Heart left ventricle (tissue), 16 donors: ENCODE results near the gene SST. TPM values are rescaled to one million over a fixed set of nuclear protein-coding genes. Genes with fewer than 3 reads are reported as not detected.

Source experiments
- ATAC-seq, 4 donors: fragments of 200-7000 bp; cut with Tn5 transposase; one replicate each; pipeline ENCODE4 v1.9.1; 2020 to 2022; ENCODE audit warnings: moderate library complexity in 4 of 4, mild to moderate bottlenecking in 3 of 4, moderate number of reproducible peaks in 1 of 4
- DNase-seq, 5 donors: peaks; one replicate each; pipeline ENCODE4 v3.0.0-alpha.2; 2020
- H3K27ac ChIP-seq, 12 donors: fragments of 200-600 bp; sonication (generic) in 4 of 12; one replicate each; pipeline versions ENCODE4 v1.5.0 to v1.8.0; 2016 to 2022; ENCODE audit warnings: mild to moderate bottlenecking in 2 of 12
- H3K27me3 ChIP-seq, 9 donors: fragments of 200-600 bp; sonication (generic) in 2 of 9; one replicate each; pipeline versions ENCODE4 v1.5.1 to v1.8.0; 2016 to 2022; ENCODE audit warnings: mild to moderate bottlenecking in 3 of 9
- H3K36me3 ChIP-seq, 9 donors: fragments of 200-600 bp; sonication (generic) in 2 of 9; one replicate each; pipeline versions ENCODE4 v1.5.0 to v1.8.0; 2018 to 2022; ENCODE audit warnings: mild to moderate bottlenecking in 2 of 9
- H3K4me1 ChIP-seq, 12 donors: fragments of 200-600 bp; sonication (generic) in 4 of 12; one replicate each; pipeline versions ENCODE4 v1.5.0 to v1.8.0; 2016 to 2022; ENCODE audit warnings: mild to moderate bottlenecking in 3 of 12
- H3K4me3 ChIP-seq, 12 donors: fragments of 200-600 bp; sonication (generic) in 4 of 12; one replicate each; pipeline versions ENCODE4 v1.5.0 to v1.8.0; 2017 to 2022; ENCODE audit warnings: mild to moderate bottlenecking in 9 of 12, moderate library complexity in 4 of 12
- H3K9me3 ChIP-seq, 12 donors: fragments of 200-600 bp; sonication (generic) in 4 of 12; one replicate each; pipeline versions ENCODE4 v1.5.0 to v1.8.0; 2016 to 2022; ENCODE audit warnings: mild to moderate bottlenecking in 1 of 12
- POLR2A ChIP-seq, 2 donors: fragments of 450-650 bp; IDR thresholded peaks; one replicate each; pipeline ENCODE4 v1.6.1; 2017; ENCODE audit warnings: antibody characterized with exemption in 2 of 2, mild to moderate bottlenecking in 2 of 2, moderate library complexity in 2 of 2
- WGBS, 4 donors: extraction: QIAGEN DNeasy Blood & Tissue Kit in 2 of 4; methylation state at CpG; one replicate each; pipeline versions ENCODE4 v1.1.5 to v1.1.7; 2013 to 2018; 5-methylcytosine and 5-hydroxymethylcytosine counted together
- intact Hi-C, 10 donors: fragments of 100-400 bp; cut with DNase I; formaldehyde crosslinking; loops; one replicate each; pipeline versions ENCODE4 v1.11.1 to v1.14.2; 2022
- polyA plus RNA-seq, 2 donors: library from polyadenylated mRNA; stranded (reverse); fragments of 200-250 nt; gene quantifications; one replicate each; pipeline ENCODE4 v1.2.3, GENCODE V29; 2013
- total RNA-seq, 9 donors: library from RNA; depleted of rRNA in 2 of 9; stranded (reverse); fragments of >200 nt in 2 of 9; fragmentation: NEBNext Ultra II Directional in 3 of 9; extraction: Animal tissue kit (Norgen Biotek cat#: 25700) in 3 of 9; gene quantifications; one replicate each; pipeline versions ENCODE4 v1.1.0 to v1.2.4, GENCODE V29; 2016 to 2023
- TF ChIP-seq, protein P1 (sequence below), 12 donors: fragments of 200-600 bp; sonication (generic) in 4 of 12; IDR thresholded peaks; one replicate each; pipeline versions ENCODE4 v1.5.0 to v1.8.0; 2018 to 2022; ENCODE audit warnings: antibody characterized with exemption in 12 of 12, mild to moderate bottlenecking in 5 of 12
- donor health status: ischemic (EF 13 %, LVEDD 7.1; RV severe dilation, severe dysfunction).
- donor health status: healthy with polysubstance abuse.
- donor health status: DM: no; HTN: yes; CAD: no.
- donor health status: DM: no; HTN: no; CAD: no.
- donor health status: ischemic (EF 25% LVEDD 6.9; RV normal size, moderate dysfunction).
- donor health status: ischemic (EF 25% LVEDD 5.7; RV mildly dilated, moderate dysfunction).
- donor health status: healthy.
- donor health status: DM: yes; HTN: yes; CAD: no.
- donor health status: ischemic (EF 35%, LVEDD 5.7; RV mildly dilated, moderate dysfunction).
- donor health status: nonischemic (EF 11% LVEDD 7.7; RV severe dilation, severe dysfunction).
- donor health status: DM: yes; HTN: yes; CAD: no.
- donor health status: PGD.
- donor health status: ischemic (EF 29% LVEDD 5.4; RV normal size, mild dysfunction).
- donor health status: nonischemic (EF 23%, LVEDD 6.1; RV moderate dilation, normal function).

Gene SST
- total and polyA plus RNA-seq, 11 donors: not detected

GRCh38 chr3:187708696-187709095 lies 38.5 kb upstream of the SST start:
- Histone ChIP-seq H3K4me3 (no peak overlapping the region), H3K36me3 (no peaks in the 10 kb centered on the region), H3K9me3 (no peaks in the 10 kb centered on the region), H3K27me3 (no peaks in the 10 kb centered on the region), H3K27ac (no peak overlapping the region), H3K4me1 (peaks cover 0 to 18% (median 1%) of the 10 kb centered on the region in 12 donors)
- no peak for ATAC-seq
- intact Hi-C loops: loop anchor here in 1 of 10 donors (10.0 kb wide), 1 partner anchor 494 kb away; no protein-coding TSS in a partner anchor
- TF ChIP-seq, protein P1, sequence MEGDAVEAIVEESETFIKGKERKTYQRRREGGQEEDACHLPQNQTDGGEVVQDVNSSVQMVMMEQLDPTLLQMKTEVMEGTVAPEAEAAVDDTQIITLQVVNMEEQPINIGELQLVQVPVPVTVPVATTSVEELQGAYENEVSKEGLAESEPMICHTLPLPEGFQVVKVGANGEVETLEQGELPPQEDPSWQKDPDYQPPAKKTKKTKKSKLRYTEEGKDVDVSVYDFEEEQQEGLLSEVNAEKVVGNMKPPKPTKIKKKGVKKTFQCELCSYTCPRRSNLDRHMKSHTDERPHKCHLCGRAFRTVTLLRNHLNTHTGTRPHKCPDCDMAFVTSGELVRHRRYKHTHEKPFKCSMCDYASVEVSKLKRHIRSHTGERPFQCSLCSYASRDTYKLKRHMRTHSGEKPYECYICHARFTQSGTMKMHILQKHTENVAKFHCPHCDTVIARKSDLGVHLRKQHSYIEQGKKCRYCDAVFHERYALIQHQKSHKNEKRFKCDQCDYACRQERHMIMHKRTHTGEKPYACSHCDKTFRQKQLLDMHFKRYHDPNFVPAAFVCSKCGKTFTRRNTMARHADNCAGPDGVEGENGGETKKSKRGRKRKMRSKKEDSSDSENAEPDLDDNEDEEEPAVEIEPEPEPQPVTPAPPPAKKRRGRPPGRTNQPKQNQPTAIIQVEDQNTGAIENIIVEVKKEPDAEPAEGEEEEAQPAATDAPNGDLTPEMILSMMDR (IDR thresholded peaks at IDR 0.05): no peak
- no peak for TF ChIP-seq POLR2A (IDR thresholded peaks at IDR 0.05)
- DNase-seq: no peak

- intact Hi-C loops: loop anchor here in 1 of 10 donors (10.0 kb wide), 1 partner anchor 492 kb away; no protein-coding TSS in a partner anchor
- DNase-seq: peak in 3 of 5 donors; percentile 46 to 72 (median 57)
- ATAC-seq: no peak
- Histone ChIP-seq H3K4me1 (peaks cover 0 to 16% (median under 1%) of the 10 kb centered on the region in 12 donors), H3K27ac (no peak overlapping the region), H3K4me3 (no peak overlapping the region), H3K36me3 (no peaks in the 10 kb centered on the region), H3K9me3 (no peaks in the 10 kb centered on the region), H3K27me3 (no peaks in the 10 kb centered on the region)
- TF ChIP-seq, protein P1 (IDR thresholded peaks at IDR 0.05): no peak
- no peak for TF ChIP-seq POLR2A (IDR thresholded peaks at IDR 0.05)
- WGBS, 4 donors: 79 to 95% (median 86%) methylated on average over 2 of the region's 2 CpGs
Observed at GRCh38 chr3:187706971-187707370, 36.8 kb upstream of the SST start.

GRCh38 chr3:187705164-187705563 lies 35.0 kb upstream of the SST start:
- Histone ChIP-seq H3K27ac (peak overlapping the region in 9 of 12 donors; percentile 1 to 52 (median 33)), H3K9me3 (no peaks in the 10 kb centered on the region), H3K4me1 (peaks cover 0 to 16% (median under 1%) of the 10 kb centered on the region in 12 donors), H3K27me3 (no peaks in the 10 kb centered on the region), H3K36me3 (no peaks in the 10 kb centered on the region), H3K4me3 (no peak overlapping the region)
- ATAC-seq (peak; percentile 64 to 92 (median 90)), DNase-seq (no peak)
- no peak for TF ChIP-seq POLR2A (IDR thresholded peaks at IDR 0.05)
- TF ChIP-seq, protein P1 (IDR thresholded peaks at IDR 0.05): no peak
- intact Hi-C loops: loop anchor here in 1 of 10 donors (10.0 kb wide), 1 partner anchor 490 kb away; no protein-coding TSS in a partner anchor

GRCh38 chr3:187702507-187703033 lies 32.4 kb upstream of the SST start, which contains the start of gene RTP2:
TSS of gene RTP2 (minus strand) at chr3:187702557. CDS start at chr3:187702128, 429 bp downstream.
- Histone ChIP-seq H3K36me3 (no peaks in the 10 kb centered on the region), H3K4me3 (no peak within 1 kb of the TSS), H3K4me1 (peaks cover 0 to 16% (median under 1%) of the 10 kb centered on the region in 12 donors), H3K27me3 (no peaks in the 10 kb centered on the region), H3K27ac (no peak within 1 kb of the TSS), H3K9me3 (no peaks in the 10 kb centered on the region)
- no peak for DNase-seq
- intact Hi-C loops: loop anchor here in 1 of 10 donors (10.0 kb wide), 1 partner anchor 488 kb away; no protein-coding TSS in a partner anchor
- ATAC-seq: no peak
- 63 to 72% (median 67%) methylated on average over 4 of the region's 4 CpGs for WGBS, 4 donors
- TF ChIP-seq, protein P1 (IDR thresholded peaks at IDR 0.05): no peak
- no peak for TF ChIP-seq POLR2A (IDR thresholded peaks at IDR 0.05)
